SU-DHL-6 (cell line): ENCODE results near the gene MICOS13.

Experiments used
- CTCF ChIP-seq: fragments of 200-600 bp; sonication (generic); IDR thresholded peaks from one replicate; pipeline ENCODE4 v1.5.1; 2017; ENCODE audit warnings: antibody characterized with exemption, mild to moderate bottlenecking, low read length, moderate library complexity; ENCODE audit not compliant: insufficient read depth, poor library complexity, severe bottlenecking
- EZH2phosphoT487 ChIP-seq: fragments of 200-600 bp; sonication (generic), shearing (Covaris generic); conservative IDR thresholded peaks from 2 replicates; pipeline ENCODE4 v1.6.1; 2018; ENCODE audit warnings: mild to moderate bottlenecking, antibody characterized with exemption, low read length, moderate library complexity, mixed read lengths

- TF ChIP-seq CTCF (no peak), EZH2phosphoT487 (no peak)
Observed at GRCh38 chr19:5661483-5661882, 18.8 kb downstream of the MICOS13 start.
